HG03066 (cell line): ENCODE data around the gene FYCO1.

Experiments
- ATAC-seq: cut with Tn5 transposase; IDR thresholded peaks from one replicate; pipeline ENCODE4 v1.9.1; 2021; ENCODE audit warnings: low read depth; ENCODE audit not compliant: unreplicated experiment

Gene FYCO1

GRCh38 chr3:45895686-45896468 is 99.7 kb downstream of the FYCO1 start:
- ATAC-seq: no peak

DNA sequence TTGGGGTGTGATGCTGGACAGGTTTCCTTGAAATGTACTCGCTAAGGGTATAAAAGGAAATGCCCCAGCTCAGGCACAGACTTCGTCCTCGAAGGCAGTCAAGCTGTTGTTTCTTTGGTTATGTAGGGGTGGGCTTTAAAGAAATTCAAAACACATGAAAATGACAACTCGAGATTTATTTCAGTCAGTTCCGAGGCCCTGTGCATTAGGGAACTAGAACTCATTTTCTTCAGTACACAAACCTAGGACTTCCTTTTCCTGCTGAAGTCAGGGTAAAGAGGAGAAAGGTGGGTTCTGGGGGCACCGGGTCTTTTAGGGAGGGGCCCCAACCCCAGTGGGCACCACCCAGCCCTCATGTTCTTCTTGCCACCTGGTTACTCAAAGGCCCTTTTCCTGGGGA is 101.6 kb downstream of the FYCO1 start:
- ATAC-seq: no peak

DNA sequence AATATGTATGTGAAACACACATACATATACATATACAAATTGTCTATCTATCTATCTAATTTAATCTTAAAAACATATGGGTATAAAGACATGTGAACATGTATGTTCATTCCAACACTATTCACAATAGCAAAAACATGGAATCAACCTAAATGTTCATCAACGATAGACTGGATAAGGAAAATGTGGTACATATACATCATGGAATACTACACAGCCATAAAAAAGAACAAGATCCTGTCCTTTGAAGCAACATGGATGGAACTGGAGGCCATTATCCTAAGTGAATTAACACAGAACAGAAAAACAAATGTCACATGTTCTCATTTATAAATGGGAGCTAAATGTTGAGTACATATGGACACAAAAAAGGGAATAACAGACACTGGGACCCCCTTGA is 103.5 kb downstream of the FYCO1 start:
- ATAC-seq: no peak

GRCh38 chr3:45890405-45890804 is 105.2 kb downstream of the FYCO1 start:
- no peak for ATAC-seq

DNA sequence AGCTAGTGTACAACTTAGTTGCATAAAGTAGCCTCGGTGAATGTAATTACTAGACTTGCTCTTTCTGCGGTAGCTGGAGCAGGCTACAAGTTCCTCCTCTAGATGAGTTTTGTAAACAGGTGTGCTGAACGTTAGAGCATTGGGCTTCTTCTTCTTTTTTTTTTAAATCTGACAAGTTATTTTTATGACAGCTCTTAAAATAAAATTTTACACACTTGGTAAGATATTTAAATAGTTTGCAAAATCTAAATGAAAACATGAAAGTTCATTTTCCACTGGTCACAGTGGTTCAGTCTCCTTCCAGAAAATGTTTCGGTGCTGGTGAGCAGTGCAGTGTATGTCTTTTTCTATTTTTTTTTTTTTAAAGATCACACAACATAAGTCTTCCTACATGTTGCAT is 106.3 kb downstream of the FYCO1 start:
- ATAC-seq: peak; percentile 54

- no peak for ATAC-seq
Measured at GRCh38 chr3:45887759-45888511, 107.7 kb downstream of the FYCO1 start.

GRCh38 chr3:45887285-45887684 is 108.3 kb downstream of the FYCO1 start:
- ATAC-seq: no peak

- no peak for ATAC-seq
Measured at GRCh38 chr3:45885979-45886705, 109.5 kb downstream of the FYCO1 start, which contains the start of gene CCR9. Gene CCR9 (plus strand): TSS chr3:45886543. CDS start chr3:45894934, 8,391 bp downstream.

DNA sequence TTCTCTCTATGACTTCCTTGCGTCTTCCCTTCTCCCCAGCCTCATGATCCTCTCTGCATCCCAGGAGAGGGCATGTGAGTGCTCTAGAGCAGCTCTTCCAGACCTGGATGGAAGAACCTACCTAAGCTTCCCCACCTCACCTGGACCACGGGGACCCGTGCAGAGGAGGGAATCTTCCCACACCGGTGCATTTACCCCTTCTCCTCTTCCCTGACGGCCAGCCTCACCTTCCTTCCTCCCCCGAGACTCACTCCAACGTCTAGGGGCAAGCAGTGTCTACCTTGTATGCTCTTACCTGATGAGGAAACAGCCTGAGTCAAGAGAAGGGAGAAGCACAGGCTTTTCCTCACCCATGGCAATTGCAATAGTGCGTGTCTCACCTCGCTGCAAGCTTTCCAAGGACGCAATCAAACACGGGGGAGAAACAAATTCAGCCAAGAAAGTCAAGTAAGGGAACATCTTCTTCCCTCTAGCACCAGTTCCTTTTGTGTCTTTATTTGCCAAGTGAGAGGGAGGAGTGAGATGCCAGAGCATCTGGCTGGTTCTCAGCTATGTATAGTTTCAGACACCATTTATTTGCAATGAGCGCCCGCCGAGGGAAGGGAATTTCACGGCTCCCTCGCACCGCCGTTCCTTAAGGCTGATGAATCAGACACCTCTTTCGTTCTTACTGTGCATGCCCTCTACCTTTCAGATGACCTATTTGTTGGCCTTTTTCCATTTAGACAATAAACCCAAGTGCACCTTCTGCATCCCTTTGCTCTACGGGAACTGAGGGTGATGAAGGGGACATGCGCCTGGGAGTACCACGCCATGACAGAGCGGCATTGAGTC is 111.0 kb downstream of the FYCO1 start:
- no peak for ATAC-seq

DNA sequence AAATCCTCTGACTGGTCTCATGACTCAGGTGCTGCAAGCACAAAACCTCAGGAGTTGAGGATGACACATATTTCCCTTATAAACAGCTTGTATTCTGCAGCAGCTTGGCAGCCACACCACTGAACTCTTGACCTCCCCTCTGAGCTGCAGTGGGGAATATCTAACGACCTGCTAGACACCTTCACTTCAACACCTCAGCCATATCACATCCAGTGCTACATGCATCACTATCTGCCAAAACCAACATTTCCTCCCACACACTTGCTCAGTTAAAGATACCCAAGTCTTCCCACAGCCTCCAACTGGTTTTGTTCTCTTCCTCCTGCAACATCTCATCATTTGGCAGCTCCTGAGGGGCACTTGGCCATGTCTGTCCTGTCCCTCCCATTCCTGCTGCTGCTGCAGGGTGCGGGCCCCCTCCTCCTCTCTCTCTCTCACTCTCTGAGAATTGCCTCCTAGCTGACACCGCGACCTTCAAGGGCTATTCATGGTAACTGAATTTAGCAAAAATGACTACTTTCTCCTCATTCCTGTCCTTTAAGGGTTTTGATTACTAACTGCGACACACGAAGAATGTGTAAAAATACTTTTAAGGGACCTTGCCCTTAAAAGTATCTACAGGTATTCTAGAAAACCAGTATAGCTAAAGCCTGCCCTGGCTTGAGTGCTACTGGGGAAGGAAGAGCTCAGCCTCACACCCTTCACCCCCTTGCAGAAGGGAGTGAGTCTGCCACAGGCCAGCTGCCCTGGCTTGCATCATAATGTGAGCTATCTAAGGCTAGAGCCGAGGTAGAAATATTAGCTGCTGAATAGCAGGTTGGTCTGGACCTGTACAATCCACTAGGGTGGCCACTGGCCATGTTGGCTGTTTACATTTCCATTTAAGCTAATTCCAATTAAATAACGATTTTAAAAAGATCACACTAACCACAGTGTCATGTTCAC is 114.3 kb downstream of the FYCO1 start:
- no peak for ATAC-seq

DNA sequence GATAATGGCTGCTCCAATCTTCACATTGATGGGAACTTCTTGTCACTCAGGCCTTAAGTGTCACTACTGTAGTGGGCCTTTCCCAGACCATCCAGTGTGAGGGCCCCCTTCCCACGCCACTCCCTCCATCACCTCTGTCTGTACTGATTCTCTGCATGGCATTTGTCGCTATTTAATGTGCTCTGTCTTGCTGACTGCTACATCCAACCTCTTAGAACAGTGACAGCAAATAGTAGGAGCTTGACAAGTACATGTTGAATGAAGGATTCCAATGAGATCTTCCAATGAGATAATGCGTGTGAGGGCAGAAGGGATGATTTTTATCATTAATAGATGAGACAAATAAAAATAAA is 114.9 kb downstream of the FYCO1 start:
- ATAC-seq: no peak

- no peak for ATAC-seq
Measured at GRCh38 chr3:45878124-45878523, 117.5 kb downstream of the FYCO1 start.

DNA sequence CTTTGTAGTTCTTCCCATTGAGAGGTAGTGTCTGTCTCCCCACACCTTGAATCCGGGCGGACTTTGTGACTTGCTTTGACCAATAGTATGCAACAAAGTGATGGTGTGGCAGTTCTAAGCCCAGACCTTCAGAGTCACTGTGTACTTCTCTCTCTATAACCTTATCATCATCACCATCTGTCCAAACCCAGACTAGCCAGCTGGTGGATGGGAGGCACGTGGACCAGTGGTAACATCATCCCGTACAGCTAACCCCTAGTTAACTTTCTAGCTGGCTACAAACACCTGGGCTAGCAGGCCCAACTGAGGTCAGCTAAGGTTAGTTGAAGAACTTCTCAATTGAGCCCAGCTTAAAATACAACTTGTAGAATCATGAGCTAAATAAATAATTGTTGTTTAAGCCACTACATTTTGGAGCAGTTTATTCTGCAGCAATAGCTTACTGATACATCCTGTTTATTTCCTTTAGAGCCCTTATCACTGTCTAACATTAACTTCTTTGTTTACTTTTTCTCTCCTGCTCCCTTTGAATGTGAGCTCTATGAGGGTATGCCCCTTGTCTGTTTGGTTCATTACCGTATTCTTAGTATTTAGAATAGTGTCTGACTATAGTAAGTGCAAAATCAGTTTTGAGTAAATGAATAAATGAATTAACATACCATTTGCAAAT is 120.8 kb downstream of the FYCO1 start:
- ATAC-seq: no peak

GRCh38 chr3:45873638-45874037 is 122.0 kb downstream of the FYCO1 start:
- ATAC-seq: no peak

DNA sequence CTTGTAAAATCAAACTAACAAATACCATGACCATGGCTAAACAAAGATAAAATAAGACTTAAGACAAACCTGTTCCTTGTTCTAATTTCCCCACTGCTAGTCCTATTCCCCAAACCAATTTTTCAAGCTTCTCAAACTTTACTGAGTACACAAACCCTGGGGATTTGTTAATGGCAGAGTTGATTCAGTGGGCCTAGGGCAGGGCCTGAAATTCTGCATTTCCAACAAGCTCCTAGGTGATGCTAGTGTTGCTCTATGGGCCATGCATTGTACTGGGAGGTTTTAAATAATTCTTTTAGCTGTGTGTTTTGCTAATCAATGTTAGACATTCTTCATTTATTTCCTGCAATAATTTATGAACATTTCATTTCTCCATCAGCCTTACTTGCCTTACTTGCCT is 122.6 kb downstream of the FYCO1 start:
- no peak for ATAC-seq

- no peak for ATAC-seq
Measured at GRCh38 chr3:45872569-45872968, 123.1 kb downstream of the FYCO1 start.

DNA sequence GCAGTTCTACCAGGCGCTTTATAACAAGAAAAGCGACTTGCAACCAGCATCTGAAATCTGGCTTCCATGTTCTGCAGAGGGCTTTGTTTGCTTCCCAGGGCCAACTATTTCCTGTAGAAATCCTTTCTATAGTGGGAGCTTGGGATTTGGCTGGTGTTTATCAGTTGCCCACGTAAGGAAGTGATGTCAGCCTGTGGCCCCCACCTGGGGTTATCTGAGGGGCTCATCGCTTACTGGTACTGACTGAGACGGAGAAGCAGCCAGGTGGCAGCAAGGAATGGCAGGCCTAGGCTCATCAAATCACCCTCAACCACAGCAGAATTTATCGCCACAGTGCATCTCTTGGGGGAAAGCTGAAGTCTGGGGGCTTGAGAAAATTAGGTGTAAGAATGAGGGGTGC is 123.8 kb downstream of the FYCO1 start:
- ATAC-seq: no peak

DNA sequence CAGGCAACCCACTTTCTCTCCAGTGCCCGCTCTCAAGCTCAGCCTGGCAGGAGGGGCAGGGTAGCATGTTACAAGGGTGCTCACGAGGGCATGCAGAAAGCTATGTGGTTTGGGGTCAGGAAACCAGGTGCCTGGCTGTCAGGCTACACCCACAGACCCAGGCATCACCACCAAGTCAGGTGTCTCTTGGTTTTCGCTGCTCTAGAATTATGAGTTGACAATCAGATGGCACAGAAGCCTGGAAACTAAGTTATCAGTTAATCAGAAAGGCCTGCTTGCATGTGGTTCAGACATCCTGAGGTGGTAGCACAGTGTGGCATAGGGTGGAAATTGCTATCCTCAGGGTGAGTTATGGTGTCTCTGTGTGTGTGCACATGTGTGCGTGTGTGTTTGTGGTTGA is 125.5 kb downstream of the FYCO1 start:
- no peak for ATAC-seq

DNA sequence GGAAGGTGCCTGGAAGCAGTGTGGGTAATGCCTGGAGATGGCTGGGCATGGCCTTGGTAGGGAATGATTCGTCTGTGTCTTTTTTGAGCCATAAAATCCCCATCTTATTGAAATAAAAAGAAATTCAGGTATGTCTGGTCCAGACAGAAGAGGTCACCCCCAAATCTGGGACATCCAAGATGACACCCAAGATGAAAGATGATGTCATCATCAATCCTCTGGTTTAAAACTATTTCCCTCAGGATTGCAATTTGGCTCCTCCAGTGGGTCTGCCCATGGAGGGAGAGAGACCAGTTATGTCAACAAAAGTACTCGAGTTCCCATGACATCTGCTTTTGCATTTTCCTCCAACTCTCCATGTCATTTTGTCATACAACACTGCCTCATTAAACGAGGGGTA is 126.0 kb downstream of the FYCO1 start:
- no peak for ATAC-seq
